GM12878 (cell line): ENCODE data around the gene HCFC1R1.

Experiments
- BHLHE40 ChIP-seq, 2 experiments: fragments of 450-650 bp in 1 of 2; IDR thresholded peaks; 2 replicates each; pipeline ENCODE4 v1.6.1; 2011 to 2017; ENCODE audit warnings: low read depth in 2 of 2, borderline replicate concordance in 1 of 2, improper control_type of control experiment in 1 of 2, low read length in 1 of 2, mild to moderate bottlenecking in 1 of 2
- CHD4 ChIP-seq: fragments of 200-600 bp; sonication (generic); IDR thresholded peaks from 2 replicates; pipeline ENCODE4 v1.6.1; 2016; ENCODE audit warnings: mild to moderate bottlenecking
- EZH2 ChIP-seq: IDR thresholded peaks from 2 replicates; pipeline ENCODE4 v1.6.1; 2012; ENCODE audit warnings: low read depth, mild to moderate bottlenecking, control low read depth, inconsistent platforms, low read length, borderline replicate concordance; ENCODE audit not compliant: control insufficient read depth
- POLR2A ChIP-seq: IDR thresholded peaks from 2 replicates; pipeline ENCODE4 v1.6.1; 2011; ENCODE audit warnings: low read depth, mild to moderate bottlenecking, low read length
- SMARCA5 ChIP-seq: fragments of 450-650 bp; IDR thresholded peaks from 2 replicates; pipeline ENCODE4 v1.6.1; 2017; ENCODE audit warnings: mild to moderate bottlenecking
- SUZ12 ChIP-seq: fragments of 200-600 bp; sonication (generic); IDR thresholded peaks from one replicate; pipeline ENCODE4 v1.6.1; 2018; ENCODE audit warnings: antibody characterized with exemption, mild to moderate bottlenecking; ENCODE audit not compliant: unreplicated experiment
- ZBED1 ChIP-seq: IDR thresholded peaks from 2 replicates; pipeline ENCODE4 v1.6.1; 2016; ENCODE audit warnings: borderline replicate concordance
- ZNF274 ChIP-seq: IDR thresholded peaks from one replicate; pipeline ENCODE4 v1.8.0; 2011; ENCODE audit not compliant: insufficient read length, insufficient read depth
- TF ChIP-seq, protein P1 (sequence below), 3 experiments: IDR thresholded peaks in 2 of 3; conservative IDR thresholded peaks in 1 of 3; 2 replicates each; pipeline ENCODE4 v1.5.1; 2011; ENCODE audit warnings: low read depth in 3 of 3, low read length in 3 of 3, mild to moderate bottlenecking in 3 of 3, control low read depth in 2 of 3, moderate library complexity in 2 of 3, inconsistent platforms in 1 of 3, mixed read lengths in 1 of 3; ENCODE audit not compliant: control insufficient read depth in 2 of 3, insufficient read depth in 1 of 3; ENCODE audit errors: extremely low read depth in 1 of 3
- TF ChIP-seq, protein P2 (sequence below): IDR thresholded peaks from 2 replicates; pipeline ENCODE4 v1.6.1; 2011; ENCODE audit warnings: borderline replicate concordance, low read depth, mild to moderate bottlenecking, moderate library complexity, low read length; ENCODE audit not compliant: insufficient read depth, poor library complexity, severe bottlenecking
- TF ChIP-seq, protein P3 (sequence below): IDR thresholded peaks from 2 replicates; pipeline ENCODE4 v1.6.1; 2012; ENCODE audit warnings: mild to moderate bottlenecking, low read depth, low read length
- TF ChIP-seq, protein P4 (sequence below): fragments of 450-650 bp; IDR thresholded peaks from 2 replicates; pipeline ENCODE4 v1.6.1; 2016; ENCODE audit warnings: mild to moderate bottlenecking

DNA sequence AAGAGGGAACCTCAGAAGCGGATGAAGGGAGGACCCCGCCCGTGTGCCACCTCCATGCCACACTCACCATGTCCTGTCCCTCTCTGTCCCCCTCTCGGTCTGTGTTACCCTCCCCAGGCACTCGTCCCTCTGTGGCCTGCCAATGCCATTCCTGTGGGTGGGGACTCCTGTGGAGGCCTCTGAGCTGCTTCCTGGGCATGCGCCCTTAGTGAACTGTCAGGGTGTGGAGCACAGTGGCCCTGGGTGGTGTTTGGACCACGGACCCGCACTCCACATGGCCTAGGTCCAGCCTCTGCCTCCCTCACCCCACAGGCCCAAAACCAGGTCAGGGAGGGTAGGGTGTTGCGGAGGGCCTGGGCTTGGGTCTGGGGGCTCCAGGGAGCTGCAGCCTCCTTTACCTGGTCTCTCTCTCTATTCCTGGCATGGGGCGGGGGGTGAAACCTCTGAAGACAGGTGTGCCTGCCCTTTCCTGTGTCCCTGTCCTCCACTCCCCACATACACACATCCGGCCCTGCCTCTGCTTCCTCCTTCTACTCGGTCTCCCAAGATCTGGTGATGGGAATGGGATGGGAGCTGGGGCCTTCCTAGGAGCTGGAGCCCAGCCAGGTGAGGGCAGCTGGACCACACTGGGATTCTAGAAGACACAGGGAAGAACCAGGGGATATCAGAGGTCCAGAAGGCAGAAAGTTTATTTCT, 32.0 kb downstream of the HCFC1R1 start:
- TF ChIP-seq CHD4 (no peak), ZBED1 (no peak), ZNF274 (no peak), SUZ12 (no peak), BHLHE40 (IDR thresholded peaks at IDR 0.05; ENCODE audit: borderline replicate concordance in 1 of 2, low read depth in 2 of 2, low read length in 1 of 2) (no peak), SMARCA5 (no peak), POLR2A (no peak), EZH2 (no peak)
- TF ChIP-seq, protein P1, sequence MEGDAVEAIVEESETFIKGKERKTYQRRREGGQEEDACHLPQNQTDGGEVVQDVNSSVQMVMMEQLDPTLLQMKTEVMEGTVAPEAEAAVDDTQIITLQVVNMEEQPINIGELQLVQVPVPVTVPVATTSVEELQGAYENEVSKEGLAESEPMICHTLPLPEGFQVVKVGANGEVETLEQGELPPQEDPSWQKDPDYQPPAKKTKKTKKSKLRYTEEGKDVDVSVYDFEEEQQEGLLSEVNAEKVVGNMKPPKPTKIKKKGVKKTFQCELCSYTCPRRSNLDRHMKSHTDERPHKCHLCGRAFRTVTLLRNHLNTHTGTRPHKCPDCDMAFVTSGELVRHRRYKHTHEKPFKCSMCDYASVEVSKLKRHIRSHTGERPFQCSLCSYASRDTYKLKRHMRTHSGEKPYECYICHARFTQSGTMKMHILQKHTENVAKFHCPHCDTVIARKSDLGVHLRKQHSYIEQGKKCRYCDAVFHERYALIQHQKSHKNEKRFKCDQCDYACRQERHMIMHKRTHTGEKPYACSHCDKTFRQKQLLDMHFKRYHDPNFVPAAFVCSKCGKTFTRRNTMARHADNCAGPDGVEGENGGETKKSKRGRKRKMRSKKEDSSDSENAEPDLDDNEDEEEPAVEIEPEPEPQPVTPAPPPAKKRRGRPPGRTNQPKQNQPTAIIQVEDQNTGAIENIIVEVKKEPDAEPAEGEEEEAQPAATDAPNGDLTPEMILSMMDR (IDR thresholded peaks at IDR 0.05 in 2 of 3, conservative IDR thresholded peaks at IDR 0.05 in 1 of 3; ENCODE audit: control insufficient read depth in 2 of 3, extremely low read depth in 1 of 3, insufficient read depth in 1 of 3, low read depth in 3 of 3, low read length in 3 of 3), result no peak
- TF ChIP-seq, protein P2, sequence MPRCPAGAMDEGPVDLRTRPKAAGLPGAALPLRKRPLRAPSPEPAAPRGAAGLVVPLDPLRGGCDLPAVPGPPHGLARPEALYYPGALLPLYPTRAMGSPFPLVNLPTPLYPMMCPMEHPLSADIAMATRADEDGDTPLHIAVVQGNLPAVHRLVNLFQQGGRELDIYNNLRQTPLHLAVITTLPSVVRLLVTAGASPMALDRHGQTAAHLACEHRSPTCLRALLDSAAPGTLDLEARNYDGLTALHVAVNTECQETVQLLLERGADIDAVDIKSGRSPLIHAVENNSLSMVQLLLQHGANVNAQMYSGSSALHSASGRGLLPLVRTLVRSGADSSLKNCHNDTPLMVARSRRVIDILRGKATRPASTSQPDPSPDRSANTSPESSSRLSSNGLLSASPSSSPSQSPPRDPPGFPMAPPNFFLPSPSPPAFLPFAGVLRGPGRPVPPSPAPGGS, result no peak
- TF ChIP-seq, protein P3, sequence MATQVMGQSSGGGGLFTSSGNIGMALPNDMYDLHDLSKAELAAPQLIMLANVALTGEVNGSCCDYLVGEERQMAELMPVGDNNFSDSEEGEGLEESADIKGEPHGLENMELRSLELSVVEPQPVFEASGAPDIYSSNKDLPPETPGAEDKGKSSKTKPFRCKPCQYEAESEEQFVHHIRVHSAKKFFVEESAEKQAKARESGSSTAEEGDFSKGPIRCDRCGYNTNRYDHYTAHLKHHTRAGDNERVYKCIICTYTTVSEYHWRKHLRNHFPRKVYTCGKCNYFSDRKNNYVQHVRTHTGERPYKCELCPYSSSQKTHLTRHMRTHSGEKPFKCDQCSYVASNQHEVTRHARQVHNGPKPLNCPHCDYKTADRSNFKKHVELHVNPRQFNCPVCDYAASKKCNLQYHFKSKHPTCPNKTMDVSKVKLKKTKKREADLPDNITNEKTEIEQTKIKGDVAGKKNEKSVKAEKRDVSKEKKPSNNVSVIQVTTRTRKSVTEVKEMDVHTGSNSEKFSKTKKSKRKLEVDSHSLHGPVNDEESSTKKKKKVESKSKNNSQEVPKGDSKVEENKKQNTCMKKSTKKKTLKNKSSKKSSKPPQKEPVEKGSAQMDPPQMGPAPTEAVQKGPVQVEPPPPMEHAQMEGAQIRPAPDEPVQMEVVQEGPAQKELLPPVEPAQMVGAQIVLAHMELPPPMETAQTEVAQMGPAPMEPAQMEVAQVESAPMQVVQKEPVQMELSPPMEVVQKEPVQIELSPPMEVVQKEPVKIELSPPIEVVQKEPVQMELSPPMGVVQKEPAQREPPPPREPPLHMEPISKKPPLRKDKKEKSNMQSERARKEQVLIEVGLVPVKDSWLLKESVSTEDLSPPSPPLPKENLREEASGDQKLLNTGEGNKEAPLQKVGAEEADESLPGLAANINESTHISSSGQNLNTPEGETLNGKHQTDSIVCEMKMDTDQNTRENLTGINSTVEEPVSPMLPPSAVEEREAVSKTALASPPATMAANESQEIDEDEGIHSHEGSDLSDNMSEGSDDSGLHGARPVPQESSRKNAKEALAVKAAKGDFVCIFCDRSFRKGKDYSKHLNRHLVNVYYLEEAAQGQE, result no peak
- TF ChIP-seq, protein P4, sequence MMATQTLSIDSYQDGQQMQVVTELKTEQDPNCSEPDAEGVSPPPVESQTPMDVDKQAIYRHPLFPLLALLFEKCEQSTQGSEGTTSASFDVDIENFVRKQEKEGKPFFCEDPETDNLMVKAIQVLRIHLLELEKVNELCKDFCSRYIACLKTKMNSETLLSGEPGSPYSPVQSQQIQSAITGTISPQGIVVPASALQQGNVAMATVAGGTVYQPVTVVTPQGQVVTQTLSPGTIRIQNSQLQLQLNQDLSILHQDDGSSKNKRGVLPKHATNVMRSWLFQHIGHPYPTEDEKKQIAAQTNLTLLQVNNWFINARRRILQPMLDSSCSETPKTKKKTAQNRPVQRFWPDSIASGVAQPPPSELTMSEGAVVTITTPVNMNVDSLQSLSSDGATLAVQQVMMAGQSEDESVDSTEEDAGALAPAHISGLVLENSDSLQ, result no peak
